ENCODE data around the gene AACS.
"Not testable (repeated sequence)": the region's sequence is repeated elsewhere in the genome, so short reads cannot be mapped to it uniquely, and the experiment has no call there.

Gene AACS

DNA sequence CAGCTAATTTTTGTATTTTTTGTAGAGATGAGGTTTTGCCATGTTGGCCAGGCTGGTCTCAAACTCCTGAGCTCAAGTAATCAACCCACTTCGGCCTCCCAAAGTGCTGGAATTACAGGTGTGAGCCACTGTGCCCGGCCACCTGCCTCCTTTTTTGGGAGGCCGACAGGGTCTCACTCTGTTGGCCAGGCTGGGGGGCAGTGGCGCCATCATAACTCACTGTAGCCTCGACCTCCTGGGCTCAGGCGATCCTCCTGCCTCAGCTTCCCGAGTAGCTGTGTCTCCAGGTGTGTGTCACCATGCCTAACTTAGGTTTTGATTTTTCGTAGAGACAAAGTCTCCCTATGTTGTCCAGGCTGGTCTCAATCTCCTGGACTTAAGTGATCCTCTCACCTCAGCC, 70.7 kb downstream of the AACS start:
- H3K4me1 ChIP-seq (ENCODE audit: control insufficient read depth, insufficient read depth, low read length) = no peaks in the 10 kb centered on the region
- no peaks in the 10 kb centered on the region for H3K36me3 ChIP-seq (ENCODE audit: control insufficient read depth, insufficient read depth, low read length)
- no peak overlapping the region for H3K4me3 ChIP-seq (ENCODE audit: low read length)
- no peak overlapping the region for H3K9ac ChIP-seq (ENCODE audit: low read length)
- H3K9me3 ChIP-seq (ENCODE audit: control insufficient read depth, low read length) = no peaks in the 10 kb centered on the region
- H3K27me3 ChIP-seq (ENCODE audit: control insufficient read depth, insufficient read depth, low read length) = no peaks in the 10 kb centered on the region

DNA sequence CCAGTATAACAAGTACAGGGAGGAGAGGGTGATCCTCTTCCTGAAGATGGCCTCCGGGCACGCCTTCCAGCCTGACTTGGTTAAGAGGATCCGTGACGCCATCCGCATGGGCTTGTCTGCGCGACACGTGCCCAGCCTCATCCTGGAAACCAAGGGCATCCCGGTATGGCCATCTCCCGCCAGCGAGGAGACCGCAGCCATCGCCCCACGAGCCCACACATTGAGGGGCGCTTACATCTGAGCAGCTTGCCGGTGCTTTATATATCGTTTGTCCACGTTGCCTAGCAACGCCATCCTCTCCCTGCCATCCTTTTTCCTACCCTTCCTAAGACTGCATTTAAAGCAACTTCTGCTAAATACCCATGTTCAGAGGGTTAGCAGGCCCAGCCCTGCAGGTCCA, 71.5 kb downstream of the AACS start:
- H3K27me3 ChIP-seq (ENCODE audit: control insufficient read depth, insufficient read depth, low read length) = no peaks in the 10 kb centered on the region

DNA sequence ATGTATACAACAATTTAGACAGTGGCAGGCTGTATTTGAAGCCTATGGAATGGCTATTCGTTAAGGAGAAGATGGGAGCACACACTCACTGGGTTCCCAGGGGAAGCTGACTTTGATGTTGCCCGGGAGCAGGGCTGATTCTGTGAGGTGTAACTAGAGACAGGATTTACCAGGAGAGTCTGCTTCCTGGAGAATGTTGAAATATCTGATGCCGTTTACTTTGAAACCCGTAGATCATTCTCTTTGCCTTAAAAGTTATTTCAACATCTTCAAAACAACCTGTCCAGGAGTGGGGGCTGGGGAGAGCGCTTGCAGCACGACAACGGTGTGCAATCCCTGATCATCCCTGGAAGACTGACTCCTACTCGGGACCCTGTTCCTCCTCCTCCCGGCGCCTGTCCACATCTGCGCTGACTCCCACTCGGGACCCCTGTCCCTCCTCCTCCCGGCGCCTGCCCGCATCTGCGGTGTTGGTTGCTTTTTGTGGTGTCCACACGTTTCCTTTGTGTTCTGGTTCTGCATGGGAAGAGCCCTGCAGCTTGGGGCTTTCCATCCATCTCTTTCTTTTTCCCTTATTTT, 72.6 kb downstream of the AACS start:
- no peak overlapping the region for H3K9ac ChIP-seq (ENCODE audit: low read length)
- no peaks in the 10 kb centered on the region for H3K36me3 ChIP-seq (ENCODE audit: control insufficient read depth, insufficient read depth, low read length)
- H3K27me3 ChIP-seq (ENCODE audit: control insufficient read depth, insufficient read depth, low read length) = no peaks in the 10 kb centered on the region
- H3K4me3 ChIP-seq (ENCODE audit: low read length) = no peak overlapping the region
- H3K4me1 ChIP-seq (ENCODE audit: control insufficient read depth, insufficient read depth, low read length) = no peaks in the 10 kb centered on the region
- H3K9me3 ChIP-seq (ENCODE audit: control insufficient read depth, low read length) = no peaks in the 10 kb centered on the region

More for the DNA sequence above, 71.5 kb downstream of the AACS start:
- Histone ChIP-seq H3K9me3 (ENCODE audit: control insufficient read depth, low read length) (no peaks in the 10 kb centered on the region), H3K9ac (ENCODE audit: low read length) (no peak overlapping the region), H3K4me1 (ENCODE audit: control insufficient read depth, insufficient read depth, low read length) (no peaks in the 10 kb centered on the region), H3K36me3 (ENCODE audit: control insufficient read depth, insufficient read depth, low read length) (no peaks in the 10 kb centered on the region), H3K4me3 (ENCODE audit: low read length) (no peak overlapping the region)

DNA sequence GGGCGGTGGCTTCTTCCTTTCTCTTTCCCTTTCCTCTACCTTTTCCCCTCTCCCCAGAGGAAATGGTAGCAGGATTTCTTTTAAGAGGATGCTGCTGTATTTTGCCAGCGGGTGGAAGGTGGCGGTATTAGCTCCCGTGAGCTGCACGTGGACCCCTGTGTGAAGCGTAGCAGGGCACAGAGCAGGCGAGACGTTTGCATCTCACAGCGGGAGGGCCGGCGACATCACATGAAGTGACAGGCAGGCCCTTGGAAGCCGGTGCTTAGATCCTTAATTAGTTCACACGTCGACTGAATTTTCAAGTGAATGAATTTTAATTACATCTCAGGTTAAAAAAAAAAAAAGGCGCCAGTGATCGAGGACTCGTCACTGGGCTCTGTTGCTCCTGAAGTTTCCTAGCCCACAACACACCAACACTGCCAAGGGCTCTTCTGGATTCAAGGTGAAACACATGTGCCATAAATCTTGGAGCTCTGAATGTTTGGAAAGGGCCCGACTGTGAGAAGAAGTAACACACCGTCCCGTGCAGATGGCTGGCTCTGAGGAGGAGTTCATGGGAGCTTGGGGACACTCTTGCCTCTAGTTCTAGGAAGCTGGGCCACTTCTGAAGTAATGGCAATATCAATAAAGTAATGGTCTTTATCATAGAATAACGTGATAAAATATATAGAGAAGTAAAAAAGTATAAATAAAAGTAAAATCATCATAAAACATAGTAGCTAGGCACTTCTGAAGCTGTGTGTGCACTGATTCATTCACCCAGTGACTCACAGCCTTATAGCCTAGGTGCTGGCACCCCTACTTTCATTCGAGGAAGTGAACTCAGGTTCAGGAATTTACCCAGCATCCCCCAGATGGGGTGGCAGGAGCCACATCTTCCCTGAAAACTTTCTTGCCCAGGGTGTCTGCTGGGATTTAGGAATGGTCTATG, 75.3 kb downstream of the AACS start:
- no peaks in the 10 kb centered on the region for H3K4me1 ChIP-seq (ENCODE audit: control insufficient read depth, insufficient read depth, low read length)
- H3K4me3 ChIP-seq (ENCODE audit: low read length) = no peak overlapping the region
- no peak overlapping the region for H3K9ac ChIP-seq (ENCODE audit: low read length)
- H3K36me3 ChIP-seq (ENCODE audit: control insufficient read depth, insufficient read depth, low read length) = no peaks in the 10 kb centered on the region
- no peaks in the 10 kb centered on the region for H3K27me3 ChIP-seq (ENCODE audit: control insufficient read depth, insufficient read depth, low read length)
- no peaks in the 10 kb centered on the region for H3K9me3 ChIP-seq (ENCODE audit: control insufficient read depth, low read length)

DNA sequence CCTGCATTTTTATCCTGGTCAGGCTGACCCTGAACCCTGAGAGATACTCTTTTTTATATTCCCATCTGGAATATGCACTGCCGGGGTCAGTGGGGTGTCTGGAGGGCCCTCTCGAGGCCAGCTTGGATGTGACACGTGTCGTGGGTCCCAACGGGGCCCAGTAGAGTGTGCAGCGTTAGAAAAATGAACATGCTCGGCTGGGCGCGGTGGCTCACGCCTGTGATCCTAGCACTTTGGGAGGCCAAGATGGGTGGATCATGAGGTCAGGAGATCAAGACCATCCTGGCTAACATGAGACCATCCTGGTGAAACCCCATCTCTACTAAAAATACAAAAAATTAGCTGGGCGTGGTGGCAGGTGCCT, 76.0 kb downstream of the AACS start:
- not testable (repeated sequence) for H3K4me1 ChIP-seq (ENCODE audit: control insufficient read depth, insufficient read depth, low read length); H3K9me3 ChIP-seq (ENCODE audit: control insufficient read depth, low read length); H3K4me3 ChIP-seq (ENCODE audit: low read length); H3K36me3 ChIP-seq (ENCODE audit: control insufficient read depth, insufficient read depth, low read length); H3K27me3 ChIP-seq (ENCODE audit: control insufficient read depth, insufficient read depth, low read length); H3K9ac ChIP-seq (ENCODE audit: low read length)

DNA sequence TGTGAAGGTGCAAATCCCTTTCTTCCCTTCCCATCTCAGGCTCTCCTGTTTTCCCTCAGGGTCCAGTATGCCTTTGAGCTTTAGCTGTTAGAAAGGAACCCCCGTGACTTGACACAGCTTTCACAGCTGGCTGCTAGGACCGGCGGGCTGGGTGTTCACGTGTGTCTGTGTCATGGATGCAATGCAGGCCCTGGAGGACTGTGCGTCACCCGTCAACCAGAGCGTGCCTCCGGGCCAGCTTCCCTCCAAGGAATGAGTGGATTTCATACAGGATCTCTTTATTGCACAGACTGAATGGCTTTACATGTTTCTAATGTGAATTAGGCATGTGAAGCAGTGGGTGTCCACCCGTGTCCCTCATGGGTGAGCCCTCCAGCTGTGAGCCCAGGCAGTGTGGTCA, 77.4 kb downstream of the AACS start:
- no peaks in the 10 kb centered on the region for H3K36me3 ChIP-seq (ENCODE audit: control insufficient read depth, insufficient read depth, low read length)
- H3K9ac ChIP-seq (ENCODE audit: low read length) = no peak overlapping the region
- H3K27me3 ChIP-seq (ENCODE audit: control insufficient read depth, insufficient read depth, low read length) = no peaks in the 10 kb centered on the region
- H3K9me3 ChIP-seq (ENCODE audit: control insufficient read depth, low read length) = no peaks in the 10 kb centered on the region
- no peaks in the 10 kb centered on the region for H3K4me1 ChIP-seq (ENCODE audit: control insufficient read depth, insufficient read depth, low read length)
- H3K4me3 ChIP-seq (ENCODE audit: low read length) = no peak overlapping the region

DNA sequence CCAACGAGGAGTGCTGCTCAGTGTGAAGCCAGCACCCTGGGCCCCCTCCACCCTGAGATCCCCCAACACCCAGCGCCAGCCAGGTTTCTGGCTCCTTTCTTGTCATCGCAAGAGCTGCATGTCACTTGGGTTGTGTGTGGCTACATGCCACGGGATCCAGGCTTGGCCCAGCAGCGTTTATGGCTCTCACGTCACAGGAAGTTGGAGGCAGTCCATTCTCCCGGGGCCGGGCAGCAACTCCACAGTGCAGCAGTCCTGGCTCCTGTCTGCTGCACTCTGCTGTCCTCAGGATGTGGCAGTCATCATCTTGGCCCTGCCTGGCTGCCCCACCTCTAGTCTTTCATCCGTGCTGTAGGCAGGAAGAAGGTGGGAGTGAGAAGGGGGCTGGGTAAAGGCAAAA, 78.3 kb downstream of the AACS start:
- Histone ChIP-seq H3K4me1 (ENCODE audit: control insufficient read depth, insufficient read depth, low read length) (no peaks in the 10 kb centered on the region), H3K4me3 (ENCODE audit: low read length) (no peak overlapping the region), H3K9me3 (ENCODE audit: control insufficient read depth, low read length) (no peaks in the 10 kb centered on the region), H3K9ac (ENCODE audit: low read length) (no peak overlapping the region), H3K27me3 (ENCODE audit: control insufficient read depth, insufficient read depth, low read length) (no peaks in the 10 kb centered on the region), H3K36me3 (ENCODE audit: control insufficient read depth, insufficient read depth, low read length) (no peaks in the 10 kb centered on the region)

DNA sequence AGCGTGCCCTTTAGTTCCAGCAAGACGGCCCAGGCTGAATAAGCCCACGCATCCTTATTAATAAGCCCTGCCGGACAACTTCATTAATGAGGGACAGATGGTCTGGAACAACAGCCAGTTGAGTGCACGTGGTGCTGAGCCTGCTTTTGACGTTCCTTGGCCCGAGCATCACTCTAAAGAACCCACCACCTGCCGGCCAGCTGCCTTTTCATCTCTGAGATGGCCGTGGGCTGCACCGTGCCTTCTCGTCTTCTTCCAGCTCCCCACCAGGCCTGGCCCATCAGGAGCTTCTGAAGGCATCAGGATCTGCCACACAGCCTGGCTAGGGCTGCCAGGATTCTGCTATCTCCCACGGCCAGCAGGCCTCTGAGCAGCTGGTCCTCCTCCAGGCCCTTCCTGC, 80.0 kb downstream of the AACS start:
- H3K4me3 ChIP-seq (ENCODE audit: low read length) = no peak overlapping the region
- no peaks in the 10 kb centered on the region for H3K36me3 ChIP-seq (ENCODE audit: control insufficient read depth, insufficient read depth, low read length)
- H3K9ac ChIP-seq (ENCODE audit: low read length) = no peak overlapping the region
- no peaks in the 10 kb centered on the region for H3K4me1 ChIP-seq (ENCODE audit: control insufficient read depth, insufficient read depth, low read length)
- H3K27me3 ChIP-seq (ENCODE audit: control insufficient read depth, insufficient read depth, low read length) = no peaks in the 10 kb centered on the region
- H3K9me3 ChIP-seq (ENCODE audit: control insufficient read depth, low read length) = no peaks in the 10 kb centered on the region

DNA sequence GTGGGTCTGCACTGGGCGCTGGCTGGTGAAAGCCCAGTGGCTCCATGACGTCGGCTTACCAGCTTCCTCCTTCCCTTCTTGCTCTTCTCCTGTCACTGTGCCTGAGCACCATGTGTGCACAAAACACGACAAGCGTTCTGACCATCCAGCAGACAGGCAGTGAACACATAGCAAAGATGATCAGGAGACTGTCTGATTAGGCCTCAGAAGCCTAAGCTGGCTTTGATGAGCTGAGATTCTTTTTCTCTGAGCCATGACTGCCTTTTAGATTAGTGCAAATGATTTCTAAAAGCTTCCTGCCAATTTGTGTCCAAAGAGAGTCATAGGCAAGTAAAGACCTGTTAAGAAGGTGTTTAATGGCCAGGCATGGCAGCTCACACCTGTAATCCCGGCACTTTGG, 83.1 kb downstream of the AACS start:
- Histone ChIP-seq H3K4me1 (ENCODE audit: control insufficient read depth, insufficient read depth, low read length) (no peaks in the 10 kb centered on the region), H3K27me3 (ENCODE audit: control insufficient read depth, insufficient read depth, low read length) (no peaks in the 10 kb centered on the region), H3K9ac (ENCODE audit: low read length) (no peak overlapping the region), H3K9me3 (ENCODE audit: control insufficient read depth, low read length) (no peaks in the 10 kb centered on the region), H3K4me3 (ENCODE audit: low read length) (no peak overlapping the region), H3K36me3 (ENCODE audit: control insufficient read depth, insufficient read depth, low read length) (no peaks in the 10 kb centered on the region)

DNA sequence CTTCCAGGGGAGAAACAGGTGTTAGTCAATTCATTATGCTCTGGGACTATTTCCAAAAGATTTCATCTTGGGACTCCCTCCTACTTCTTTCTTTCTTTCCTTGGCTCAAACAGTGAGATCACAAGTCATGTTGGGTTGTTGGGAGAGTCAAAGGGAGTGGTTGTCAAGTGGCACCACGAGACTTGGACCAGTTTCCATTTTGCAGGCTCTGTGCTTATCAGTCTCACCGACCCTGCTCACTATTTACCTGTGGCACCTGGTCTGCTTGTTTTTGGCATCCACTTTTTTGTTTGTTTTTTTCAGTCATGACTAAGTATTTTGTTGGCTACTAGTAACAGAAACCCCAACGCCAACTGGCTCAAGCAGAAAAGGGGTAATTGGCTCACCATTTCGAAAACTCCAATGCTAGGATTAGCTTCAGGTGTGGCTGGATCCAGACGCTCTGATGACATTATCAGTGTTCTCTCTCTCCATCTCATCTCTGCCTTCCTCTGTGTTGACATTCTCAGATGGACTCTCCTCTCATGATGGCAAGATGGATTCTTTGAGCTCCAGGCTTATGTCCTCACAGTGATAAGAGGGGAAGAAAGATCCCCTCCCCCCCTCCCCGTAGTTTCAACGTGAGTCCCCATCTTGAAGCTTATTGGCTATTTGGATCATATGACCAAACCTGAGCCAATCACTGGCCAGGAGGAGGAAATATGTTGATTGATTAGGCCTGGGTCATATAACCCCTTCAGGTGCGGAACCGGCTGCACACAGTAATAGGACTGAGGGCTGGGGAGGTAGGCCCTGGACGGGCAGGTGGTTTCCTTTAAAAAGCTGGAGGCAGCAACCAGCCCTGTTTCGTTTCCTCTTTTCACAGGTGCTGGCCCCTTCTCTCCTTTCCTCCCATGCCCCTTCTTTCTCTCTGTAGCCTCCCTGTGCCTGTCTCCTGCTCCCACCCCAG, 84.2 kb downstream of the AACS start:
- H3K9me3 ChIP-seq (ENCODE audit: control insufficient read depth, low read length) = no peaks in the 10 kb centered on the region

DNA sequence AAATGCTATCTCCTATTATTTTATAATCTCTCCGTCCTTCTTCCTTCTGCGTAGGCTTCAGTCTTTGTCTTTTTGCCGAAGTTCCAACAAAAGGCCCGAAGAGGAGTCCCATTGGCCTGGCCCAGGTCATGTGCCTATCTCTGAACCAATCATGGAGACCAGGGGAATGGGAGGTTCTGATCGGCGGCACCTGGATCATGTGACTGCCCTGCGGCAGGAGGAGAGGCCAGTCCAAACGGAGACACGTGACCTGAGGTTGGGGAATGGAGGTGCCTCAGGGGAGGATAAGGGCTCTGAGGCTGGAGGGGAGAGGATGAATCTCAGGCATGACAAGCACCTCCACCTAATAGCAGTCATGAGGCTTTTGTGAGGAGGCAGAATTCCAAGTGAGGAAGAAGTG, 86.0 kb downstream of the AACS start:
- H3K4me3 ChIP-seq (ENCODE audit: low read length) = no peak overlapping the region
- H3K36me3 ChIP-seq (ENCODE audit: control insufficient read depth, insufficient read depth, low read length) = no peaks in the 10 kb centered on the region
- H3K9me3 ChIP-seq (ENCODE audit: control insufficient read depth, low read length) = no peaks in the 10 kb centered on the region
- no peak overlapping the region for H3K9ac ChIP-seq (ENCODE audit: low read length)
- no peaks in the 10 kb centered on the region for H3K4me1 ChIP-seq (ENCODE audit: control insufficient read depth, insufficient read depth, low read length)
- no peaks in the 10 kb centered on the region for H3K27me3 ChIP-seq (ENCODE audit: control insufficient read depth, insufficient read depth, low read length)

More for the DNA sequence above, 84.2 kb downstream of the AACS start:
- Histone ChIP-seq H3K4me1 (ENCODE audit: control insufficient read depth, insufficient read depth, low read length) (no peaks in the 10 kb centered on the region), H3K9ac (ENCODE audit: low read length) (no peak overlapping the region), H3K27me3 (ENCODE audit: control insufficient read depth, insufficient read depth, low read length) (no peaks in the 10 kb centered on the region), H3K36me3 (ENCODE audit: control insufficient read depth, insufficient read depth, low read length) (no peaks in the 10 kb centered on the region), H3K4me3 (ENCODE audit: low read length) (no peak overlapping the region)

DNA sequence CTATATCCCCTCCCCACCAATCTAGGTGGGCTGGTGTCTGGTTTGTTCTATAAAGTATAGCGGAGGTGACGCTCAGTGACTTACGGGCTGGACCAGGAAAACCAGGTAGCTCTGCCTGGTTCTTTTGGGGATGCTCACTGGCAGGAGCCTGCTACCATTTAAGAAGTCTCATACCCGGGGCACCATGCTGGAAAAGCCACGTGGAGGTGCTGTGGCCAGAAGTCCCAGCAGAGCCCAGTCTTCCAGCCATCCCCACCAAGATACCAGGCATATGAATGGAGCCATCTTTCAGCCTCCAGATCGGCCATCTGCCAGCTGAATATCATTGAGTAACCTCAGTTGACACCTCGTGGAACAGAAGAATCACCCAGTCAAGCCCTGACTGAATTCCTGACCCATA, 87.2 kb downstream of the AACS start:
- H3K36me3 ChIP-seq (ENCODE audit: control insufficient read depth, insufficient read depth, low read length) = no peaks in the 10 kb centered on the region
- no peak overlapping the region for H3K9ac ChIP-seq (ENCODE audit: low read length)
- H3K9me3 ChIP-seq (ENCODE audit: control insufficient read depth, low read length) = no peaks in the 10 kb centered on the region
- no peak overlapping the region for H3K4me3 ChIP-seq (ENCODE audit: low read length)
- H3K4me1 ChIP-seq (ENCODE audit: control insufficient read depth, insufficient read depth, low read length) = no peaks in the 10 kb centered on the region
- no peaks in the 10 kb centered on the region for H3K27me3 ChIP-seq (ENCODE audit: control insufficient read depth, insufficient read depth, low read length)
